Keratinocyte (primary cell): Measurements from ENCODE around the gene COX8A. TPM values are rescaled to one million over a fixed set of nuclear protein-coding genes. Genes with fewer than 3 reads are reported as not detected.

Experiments used
- DNase-seq: peaks from one replicate; pipeline ENCODE4 v3.0.0-alpha.2; 2011; ENCODE audit warnings: low read depth, missing footprints, low spot score
- FAIRE-seq: peaks from 2 replicates; lab custom pipeline; 2011; peaks lifted over from hg19 to GRCh38; lab: Jason Lieb, UNC
- H2AFZ ChIP-seq: 2 replicates; pipeline ENCODE4 v1.6.0; 2012; ENCODE audit warnings: low read length, control low read depth, inconsistent platforms; ENCODE audit not compliant: control insufficient read depth
- H3K27ac ChIP-seq: 2 replicates; pipeline ENCODE4 v1.5.1; 2011; ENCODE audit warnings: low read length; ENCODE audit not compliant: control insufficient read depth, insufficient read depth
- H3K27me3 ChIP-seq: 3 replicates; pipeline ENCODE4 v1.6.0; 2011; ENCODE audit warnings: low read length; ENCODE audit not compliant: control insufficient read depth, insufficient read depth; ENCODE audit errors: extremely low read depth
- H3K36me3 ChIP-seq, 2 experiments: 2 replicates in 1 of 2; 3 replicates in 1 of 2; pipeline ENCODE4 v1.5.1; 2011; ENCODE audit warnings: low read length in 2 of 2, mild to moderate bottlenecking in 1 of 2; ENCODE audit not compliant: control insufficient read depth in 2 of 2, insufficient read depth in 2 of 2; ENCODE audit errors: extremely low read depth in 1 of 2
- H3K4me1 ChIP-seq: 3 replicates; pipeline ENCODE4 v1.5.1; 2011; ENCODE audit warnings: low read length; ENCODE audit not compliant: control insufficient read depth, insufficient read depth; ENCODE audit errors: extremely low read depth
- H3K4me2 ChIP-seq: 3 replicates; pipeline ENCODE4 v1.6.0; 2011; ENCODE audit warnings: low read depth, low read length; ENCODE audit not compliant: control insufficient read depth, insufficient read depth; ENCODE audit errors: extremely low read depth
- H3K4me3 ChIP-seq, 3 experiments: fragments of 200-600 bp in 1 of 3; sonication (generic) in 1 of 3; 2 replicates in 2 of 3; 3 replicates in 1 of 3; pipeline ENCODE4 v1.5.1; 2011 to 2016; ENCODE audit warnings: low read length in 3 of 3, mild to moderate bottlenecking in 3 of 3, control low read depth in 2 of 3, inconsistent platforms in 1 of 3, low read depth in 1 of 3, mixed read lengths in 1 of 3, mixed run types in 1 of 3, moderate library complexity in 1 of 3; ENCODE audit not compliant: control insufficient read depth in 2 of 3, insufficient read depth in 2 of 3; ENCODE audit errors: extremely low read depth in 1 of 3
- H3K79me2 ChIP-seq: 2 replicates; pipeline ENCODE4 v1.6.0; 2012; ENCODE audit warnings: low read length; ENCODE audit not compliant: control insufficient read depth, insufficient read depth
- H3K9ac ChIP-seq: 3 replicates; pipeline ENCODE4 v1.6.0; 2011; ENCODE audit warnings: low read length; ENCODE audit not compliant: control insufficient read depth, insufficient read depth; ENCODE audit errors: extremely low read depth
- H3K9me1 ChIP-seq: 3 replicates; pipeline ENCODE4 v1.6.0; 2011; ENCODE audit warnings: low read length; ENCODE audit not compliant: control insufficient read depth, insufficient read depth; ENCODE audit errors: extremely low read depth
- H3K9me3 ChIP-seq: 2 replicates; pipeline ENCODE4 v1.5.1; 2012; ENCODE audit warnings: low read depth, low read length; ENCODE audit not compliant: control insufficient read depth
- H4K20me1 ChIP-seq: 3 replicates; pipeline ENCODE4 v1.6.0; 2011; ENCODE audit warnings: low read length; ENCODE audit not compliant: control insufficient read depth, insufficient read depth; ENCODE audit errors: extremely low read depth
- CTCF ChIP-seq, 3 experiments: IDR thresholded peaks in 1 of 3; conservative IDR thresholded peaks in 1 of 3; optimal IDR thresholded peaks in 1 of 3; 2 replicates in 2 of 3; 3 replicates in 1 of 3; pipeline versions ENCODE3 to v1.5.1; 2011; ENCODE audit warnings: low read length in 3 of 3, mild to moderate bottlenecking in 3 of 3, moderate library complexity in 2 of 3, control low read depth in 1 of 3, inconsistent platforms in 1 of 3; ENCODE audit not compliant: insufficient read depth in 2 of 3; ENCODE audit errors: extremely low read depth in 1 of 3
- EZH2 ChIP-seq: IDR thresholded peaks from one replicate; pipeline ENCODE4 v1.6.1; 2012; ENCODE audit warnings: inconsistent platforms, mild to moderate bottlenecking, low read length, moderate library complexity
- dilution Hi-C: fragments of 300-500 bp; cut with MboI; formaldehyde crosslinking; loops from one replicate; pipeline ENCODE4 v1.7.0; 2020; ENCODE audit warnings: low sequenced_read_pairs; ENCODE audit not compliant: extremely low pct_ligation_motif_present
- polyA plus RNA-seq, 5 experiments: library from polyadenylated mRNA; depleted of rRNA in 3 of 5; stranded (reverse) in 3 of 5; stranded (forward) in 1 of 5; unstranded in 1 of 5; fragments of >200 nt; gene quantifications; 1 replicate in 1 of 5; 2 replicates in 3 of 5; 3 replicates in 1 of 5; pipeline versions ENCODE4 v1.2.1 to v1.2.3, GENCODE V29; 2011 to 2012; ENCODE audit warnings: missing spikeins in 2 of 5, low read depth in 1 of 5, low replicate concordance in 1 of 5

The COX8A gene
- polyA plus RNA-seq, 1 donor (not counting 4 experiments of a cell fraction or from before 2014, with no cell fraction given) = 159 TPM

GRCh38 chr11:63993993-63994392 lies 19.6 kb downstream of the COX8A start:
- FAIRE-seq (no peak), DNase-seq (no peak)
- Histone ChIP-seq H3K9ac (no peak overlapping the region), H3K27me3 (no peaks in the 10 kb centered on the region), H4K20me1 (peaks cover 7% of the 10 kb centered on the region), H3K4me2 (no peak overlapping the region), H3K79me2 (peaks cover 30% of the 10 kb centered on the region), H3K27ac (no peak overlapping the region), H3K4me1 (peaks cover 2% of the 10 kb centered on the region), H3K9me3 (no peaks in the 10 kb centered on the region), H3K4me3 (no peak overlapping the region), H3K36me3 (peaks cover 25 to 39% of the 10 kb centered on the region in 2 experiments), H2AFZ (no peak overlapping the region), H3K9me1 (peaks cover 4% of the 10 kb centered on the region)
- TF ChIP-seq EZH2 (no peak), CTCF (optimal IDR thresholded peaks at IDR 0.05 in 1 of 3, IDR thresholded peaks at IDR 0.05 in 1 of 3, conservative IDR thresholded peaks at IDR 0.05 in 1 of 3; ENCODE audit: extremely low read depth in 1 of 3, insufficient read depth in 2 of 3, low read length in 3 of 3) (no peak)
- dilution Hi-C loops = no loop called here

- no peak overlapping the region for H3K27ac ChIP-seq
- H3K4me2 ChIP-seq = no peak overlapping the region
- H4K20me1 ChIP-seq = peaks cover 8% of the 10 kb centered on the region
- FAIRE-seq (no peak), DNase-seq (no peak)
- H3K79me2 ChIP-seq = peaks cover 15% of the 10 kb centered on the region
- TF ChIP-seq CTCF (optimal IDR thresholded peaks at IDR 0.05 in 1 of 3, IDR thresholded peaks at IDR 0.05 in 1 of 3, conservative IDR thresholded peaks at IDR 0.05 in 1 of 3; ENCODE audit: extremely low read depth in 1 of 3, insufficient read depth in 2 of 3, low read length in 3 of 3) (no peak), EZH2 (no peak)
- dilution Hi-C loops = no loop called here
- H3K9ac ChIP-seq = no peak overlapping the region
- H3K9me1 ChIP-seq = peaks cover 2% of the 10 kb centered on the region
- no peak overlapping the region for H2AFZ ChIP-seq
- H3K9me3 ChIP-seq = no peaks in the 10 kb centered on the region
- H3K36me3 ChIP-seq = peaks cover 12 to 28% of the 10 kb centered on the region in 2 experiments
- H3K4me1 ChIP-seq = peaks cover 10% of the 10 kb centered on the region
- no peaks in the 10 kb centered on the region for H3K27me3 ChIP-seq
- no peak overlapping the region for H3K4me3 ChIP-seq
These were observed 22.1 kb downstream of the COX8A start for GRCh38 chr11:63996512-63996911.
